GM18873 (cell line): ENCODE results near the gene CYP2B6.
"Not testable (repeated sequence)": the region's sequence is repeated elsewhere in the genome, so short reads cannot be mapped to it uniquely, and the experiment has no call there.

Experiments
- ATAC-seq: cut with Tn5 transposase; IDR thresholded peaks from one replicate; pipeline ENCODE4 v1.9.1; 2021; ENCODE audit warnings: mild to moderate bottlenecking, moderate library complexity, moderate number of reproducible peaks; ENCODE audit not compliant: unreplicated experiment, low FRiP score

CYP2B6 gene

DNA sequence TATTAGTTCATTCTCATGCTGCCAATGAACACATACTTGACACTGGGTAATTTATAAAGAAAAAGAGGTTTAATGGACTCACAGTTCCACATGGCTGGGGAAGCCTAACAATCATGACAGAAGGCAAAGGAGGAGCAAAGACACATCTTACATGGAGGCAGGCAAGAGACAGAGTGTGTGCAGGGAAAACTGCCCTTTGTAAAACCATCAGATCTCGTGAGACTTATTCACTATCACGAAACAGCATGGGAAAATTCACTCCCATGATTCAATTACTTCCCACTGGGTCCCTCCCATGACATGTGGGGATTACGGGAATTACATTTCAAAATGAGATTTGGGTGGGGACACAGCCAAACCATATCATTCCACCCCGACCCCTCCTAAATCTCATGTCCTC is 11.3 kb upstream of the CYP2B6 start:
- not testable (repeated sequence) for ATAC-seq

DNA sequence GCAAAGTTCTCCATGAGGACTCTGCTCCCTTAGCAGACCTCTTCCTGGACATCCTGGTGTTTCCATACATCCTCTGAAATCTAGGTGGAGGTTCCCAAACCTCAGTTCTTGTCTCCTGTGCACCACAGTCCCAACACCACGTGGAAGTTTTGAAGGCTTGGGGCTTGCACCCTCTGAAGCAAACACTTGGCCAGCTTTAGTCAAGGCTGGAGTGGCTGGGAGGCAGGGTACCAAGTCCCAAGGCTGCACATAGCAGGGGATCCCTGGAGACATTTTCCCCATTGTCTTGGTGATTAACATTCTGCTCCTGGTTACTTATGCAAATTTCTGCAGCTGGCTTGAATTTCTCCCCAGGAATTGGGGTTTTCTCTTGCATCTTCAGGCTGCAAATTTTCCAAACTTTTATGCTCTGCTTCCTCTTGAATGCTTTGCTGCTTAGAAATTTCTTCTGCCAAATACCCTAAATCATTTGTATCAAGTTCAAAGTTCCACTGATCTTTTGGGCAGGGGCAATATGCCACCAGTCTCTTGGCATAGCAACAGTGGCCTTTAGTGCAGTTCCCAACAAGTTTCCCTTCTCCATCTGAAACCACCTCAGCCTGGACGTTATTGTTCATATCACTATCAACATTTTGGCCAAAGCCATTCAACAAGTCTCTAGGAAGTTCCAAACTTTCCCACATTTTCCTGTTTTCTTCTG is 10.2 kb upstream of the CYP2B6 start:
- ATAC-seq = not testable (repeated sequence)

DNA sequence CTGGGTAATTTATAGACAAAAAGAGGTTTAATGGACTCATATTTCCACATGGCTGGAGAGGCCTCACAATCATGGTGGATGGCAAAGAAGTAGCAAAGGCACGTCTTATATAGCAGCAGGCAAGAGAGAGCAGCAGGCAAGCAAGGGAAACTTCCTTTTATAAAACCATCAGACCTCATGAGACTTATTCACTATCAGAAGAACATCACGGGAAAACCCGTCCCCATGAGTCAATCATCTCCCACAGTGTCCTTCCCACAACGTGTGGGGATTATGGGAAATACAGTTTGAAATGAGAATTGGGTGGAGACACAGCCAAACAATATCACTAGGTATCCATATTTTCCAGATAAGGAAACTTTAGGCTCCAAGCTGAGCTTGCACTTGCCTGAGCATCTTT is 9.5 kb upstream of the CYP2B6 start:
- ATAC-seq = no peak

DNA sequence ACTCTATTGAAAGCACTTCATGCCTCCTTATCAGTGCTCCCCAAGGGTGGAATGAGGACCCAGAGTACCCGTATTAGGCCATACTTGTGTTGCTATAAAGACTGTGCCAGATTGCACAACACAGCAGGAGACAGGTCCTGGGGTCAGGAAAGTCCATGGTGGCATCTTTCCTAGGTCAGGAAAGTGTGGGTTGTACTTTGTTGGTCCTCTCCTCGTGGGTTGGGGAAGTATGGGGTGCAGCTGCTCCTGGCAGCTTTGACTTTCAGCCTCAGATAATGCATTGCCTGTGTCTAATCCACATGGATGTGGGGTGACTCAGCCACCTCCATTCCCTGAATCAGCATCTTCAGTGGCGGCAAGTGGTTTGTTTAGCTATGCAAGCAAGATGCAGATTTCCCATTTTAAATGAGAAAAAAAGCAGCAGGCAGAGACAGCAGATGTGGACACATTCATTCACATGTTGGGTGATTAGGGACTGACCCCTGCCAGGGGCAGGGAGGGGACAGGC is 8.4 kb upstream of the CYP2B6 start:
- no peak for ATAC-seq

DNA sequence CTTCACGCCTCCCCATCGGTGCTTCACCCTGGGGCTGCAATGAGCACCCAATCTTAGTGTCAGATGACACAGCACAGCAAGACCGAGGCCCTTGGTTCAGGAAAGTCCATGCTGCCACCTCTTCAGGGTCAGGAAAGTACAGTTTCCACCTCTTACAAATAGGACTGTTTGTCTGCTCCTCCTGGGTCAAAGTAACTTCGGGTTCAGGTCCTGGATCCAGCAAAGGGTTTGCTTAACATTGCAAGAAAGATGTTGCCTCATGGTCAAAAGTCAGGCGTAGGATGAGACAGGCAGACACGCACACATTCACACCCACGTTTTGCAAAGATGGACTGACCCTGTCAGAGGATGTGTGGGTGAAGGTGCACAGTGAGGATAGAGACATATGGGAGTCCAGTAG is 1.6 kb upstream of the CYP2B6 start:
- no peak for ATAC-seq

DNA sequence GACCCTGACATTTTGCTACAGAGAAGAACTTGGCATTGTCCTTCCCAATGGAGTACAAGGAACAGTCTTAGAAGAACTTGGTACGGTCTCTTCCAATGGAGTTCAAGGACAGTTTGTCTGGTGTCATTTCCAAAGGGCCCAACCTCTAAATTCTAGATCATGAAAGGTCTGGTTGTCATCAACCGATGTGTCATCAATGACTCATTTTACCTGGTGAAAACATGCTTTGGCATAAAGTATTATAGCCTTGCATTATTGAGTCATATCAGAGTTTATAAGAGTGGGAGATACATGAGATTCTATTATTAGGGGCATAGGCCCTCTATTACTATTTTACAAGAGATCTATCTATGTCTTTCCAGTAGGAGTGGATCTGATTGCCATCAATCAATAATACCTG is 4.3 kb downstream of the CYP2B6 start:
- no peak for ATAC-seq

DNA sequence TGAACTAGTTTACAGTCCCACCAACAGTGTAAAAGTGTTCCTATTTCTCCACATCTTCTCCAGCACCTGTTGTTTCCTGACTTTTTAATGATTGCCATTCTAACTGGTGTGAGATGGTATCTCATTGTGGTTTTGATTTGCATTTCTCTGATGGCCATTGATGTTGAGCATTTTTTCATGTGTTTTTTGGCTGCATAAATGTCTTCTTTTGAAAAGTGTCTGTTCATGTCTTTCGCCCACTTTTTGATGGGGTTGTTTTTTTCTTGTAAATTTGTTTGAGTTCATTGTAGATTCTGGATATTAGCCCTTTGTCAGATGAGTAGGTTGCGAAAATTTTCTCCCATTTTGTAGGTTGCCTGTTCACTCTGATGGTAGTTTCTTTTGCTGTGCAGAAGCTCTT is 7.9 kb downstream of the CYP2B6 start:
- not testable (repeated sequence) for ATAC-seq

DNA sequence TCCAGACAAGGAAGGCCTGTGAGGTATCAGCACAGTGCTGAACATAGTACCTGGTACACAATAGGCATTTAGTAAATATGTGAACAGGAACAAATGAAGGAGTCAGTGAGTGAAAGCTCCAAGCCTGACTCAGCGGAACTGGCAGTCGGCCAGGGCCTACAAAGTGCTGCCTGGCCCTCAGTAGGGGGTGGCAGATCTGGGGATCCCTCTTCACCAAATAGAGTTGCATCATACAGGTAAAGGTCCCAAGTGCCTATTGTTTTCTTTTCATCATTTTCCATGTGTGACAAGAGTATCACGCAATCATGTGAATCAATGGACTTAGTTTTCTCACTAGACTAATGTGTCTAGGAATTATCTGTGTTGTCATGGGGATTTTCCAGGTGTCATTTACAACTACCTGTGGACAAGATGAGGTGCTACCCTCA is 9.2 kb downstream of the CYP2B6 start:
- no peak for ATAC-seq

DNA sequence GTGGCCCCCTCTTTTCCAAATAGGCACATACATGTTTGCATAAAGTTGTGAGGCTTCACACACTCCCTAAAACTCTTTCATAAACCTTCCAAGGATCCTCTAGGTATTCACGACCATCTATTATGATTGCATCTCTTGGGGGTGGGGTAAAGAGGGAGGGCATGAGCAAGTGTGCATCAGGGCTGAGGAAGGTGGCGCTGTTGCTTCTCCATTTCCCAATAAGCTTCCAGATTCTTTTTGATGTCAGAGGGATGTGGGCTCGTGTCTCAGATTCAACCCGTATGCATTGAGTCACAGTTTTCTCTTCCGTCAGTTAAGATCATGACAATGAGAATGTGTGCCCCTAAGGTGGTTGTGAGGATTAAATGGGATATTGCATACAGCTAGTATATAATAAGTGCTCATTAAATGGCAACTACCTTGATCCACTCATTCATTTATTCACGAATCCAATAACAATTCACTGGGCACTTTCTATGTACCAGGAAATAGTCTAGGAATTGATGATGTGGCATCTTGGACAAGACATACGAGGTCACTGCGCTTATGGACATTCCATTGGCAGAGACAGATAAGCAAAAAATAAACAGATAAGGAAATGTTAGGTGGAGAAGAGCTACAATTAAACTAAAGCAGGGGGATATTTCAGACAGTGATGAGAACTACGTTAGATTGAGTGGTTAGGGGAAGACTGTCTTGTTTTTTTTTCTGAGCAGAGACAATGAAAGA is 10.3 kb downstream of the CYP2B6 start:
- ATAC-seq = no peak

DNA sequence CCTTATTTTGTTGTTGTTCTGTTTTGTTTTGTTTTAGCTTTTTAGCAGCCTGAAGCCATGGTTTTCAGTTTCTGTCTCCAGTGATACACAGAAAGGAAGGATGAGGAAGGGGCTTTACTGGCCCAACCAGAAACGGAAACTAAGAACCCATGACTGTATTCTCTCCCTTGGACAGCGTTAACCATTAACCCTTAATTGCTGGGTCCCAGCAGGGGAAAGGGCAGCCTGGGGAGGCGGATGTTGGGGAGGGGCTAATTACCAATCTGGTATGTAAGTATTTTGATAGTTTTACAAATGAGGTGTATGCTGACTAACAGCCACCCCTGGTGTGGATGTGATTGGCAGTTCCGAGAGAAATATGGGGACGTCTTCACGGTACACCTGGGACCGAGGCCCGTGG is 12.6 kb downstream of the CYP2B6 start:
- ATAC-seq = not testable (repeated sequence)

DNA sequence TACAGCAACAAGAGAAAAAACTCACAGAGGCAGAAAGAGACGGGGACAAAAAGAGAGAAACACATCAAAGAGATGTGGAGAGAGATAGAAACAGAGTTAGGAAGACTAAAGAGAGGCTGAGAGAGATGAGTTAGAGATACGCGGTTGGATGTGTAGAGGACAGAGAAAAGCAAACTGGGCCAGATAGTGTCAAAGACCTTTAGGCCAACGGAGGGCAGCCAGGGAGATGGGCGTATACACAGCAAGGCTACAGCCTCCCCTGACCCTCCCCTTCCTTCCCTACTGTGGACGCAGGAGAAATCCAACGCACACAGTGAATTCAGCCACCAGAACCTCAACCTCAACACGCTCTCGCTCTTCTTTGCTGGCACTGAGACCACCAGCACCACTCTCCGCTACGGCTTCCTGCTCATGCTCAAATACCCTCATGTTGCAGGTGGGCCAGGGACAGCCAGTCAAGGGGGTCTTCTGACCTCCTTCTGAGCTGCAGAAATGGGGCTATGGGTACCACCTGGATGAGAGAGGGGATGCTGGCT is 18.7 kb downstream of the CYP2B6 start:
- no peak for ATAC-seq

DNA sequence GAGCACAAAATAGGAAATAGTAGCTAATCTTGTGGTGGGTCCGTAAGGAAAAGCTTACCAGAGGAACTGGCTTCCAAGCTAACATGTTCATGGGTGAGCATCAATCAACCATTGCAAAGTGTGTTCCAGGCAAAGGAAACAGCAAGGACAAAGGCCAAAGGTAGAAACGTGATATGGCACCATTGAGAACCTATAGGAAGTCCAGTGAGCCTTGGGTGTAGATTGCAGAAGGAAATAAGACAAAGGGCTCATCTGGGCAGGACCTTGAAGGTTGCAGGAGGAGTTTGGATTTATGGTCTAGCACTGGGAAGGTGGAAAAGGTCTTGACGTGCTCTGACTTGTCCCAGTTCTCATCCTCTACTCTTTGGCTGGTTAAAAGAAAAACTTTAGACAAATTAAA is 22.3 kb downstream of the CYP2B6 start:
- no peak for ATAC-seq

DNA sequence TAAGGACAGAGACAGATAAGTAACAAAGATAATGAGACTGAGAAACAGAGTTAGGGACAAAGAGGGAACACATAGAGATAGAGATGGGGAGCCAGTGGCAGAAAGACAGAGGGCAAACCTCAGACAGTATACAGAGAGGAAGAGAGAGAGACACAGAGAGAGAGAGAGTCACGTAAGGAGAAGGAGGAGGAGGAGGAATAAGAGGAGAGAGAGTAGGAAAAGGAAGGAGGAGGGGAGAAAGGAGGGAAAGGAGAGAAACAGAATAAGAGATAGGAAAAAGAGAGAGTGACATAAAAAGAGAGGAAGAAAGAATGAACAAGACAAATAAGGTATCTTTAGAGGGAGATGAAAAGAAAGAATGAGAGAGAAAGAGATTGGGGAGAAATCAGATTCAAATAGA is 23.6 kb downstream of the CYP2B6 start:
- no peak for ATAC-seq

DNA sequence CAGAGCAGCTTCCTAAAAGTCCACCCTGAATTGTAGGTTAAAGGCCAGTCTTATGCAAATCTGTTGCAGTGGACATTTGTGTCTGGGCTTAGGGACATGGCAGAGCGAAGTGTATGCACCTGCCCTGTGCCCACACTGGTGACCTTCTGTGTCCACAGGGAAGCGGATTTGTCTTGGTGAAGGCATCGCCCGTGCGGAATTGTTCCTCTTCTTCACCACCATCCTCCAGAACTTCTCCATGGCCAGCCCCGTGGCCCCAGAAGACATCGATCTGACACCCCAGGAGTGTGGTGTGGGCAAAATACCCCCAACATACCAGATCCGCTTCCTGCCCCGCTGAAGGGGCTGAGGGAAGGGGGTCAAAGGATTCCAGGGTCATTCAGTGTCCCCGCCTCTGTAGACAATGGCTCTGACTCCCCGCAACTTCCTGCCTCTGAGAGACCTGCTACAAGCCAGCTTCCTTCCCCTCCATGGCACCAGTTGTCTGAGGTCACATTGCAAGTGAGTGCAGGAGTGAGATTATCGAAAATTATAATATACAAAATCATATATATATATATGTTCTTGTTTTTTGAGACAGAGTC is 25.5 kb downstream of the CYP2B6 start:
- no peak for ATAC-seq

DNA sequence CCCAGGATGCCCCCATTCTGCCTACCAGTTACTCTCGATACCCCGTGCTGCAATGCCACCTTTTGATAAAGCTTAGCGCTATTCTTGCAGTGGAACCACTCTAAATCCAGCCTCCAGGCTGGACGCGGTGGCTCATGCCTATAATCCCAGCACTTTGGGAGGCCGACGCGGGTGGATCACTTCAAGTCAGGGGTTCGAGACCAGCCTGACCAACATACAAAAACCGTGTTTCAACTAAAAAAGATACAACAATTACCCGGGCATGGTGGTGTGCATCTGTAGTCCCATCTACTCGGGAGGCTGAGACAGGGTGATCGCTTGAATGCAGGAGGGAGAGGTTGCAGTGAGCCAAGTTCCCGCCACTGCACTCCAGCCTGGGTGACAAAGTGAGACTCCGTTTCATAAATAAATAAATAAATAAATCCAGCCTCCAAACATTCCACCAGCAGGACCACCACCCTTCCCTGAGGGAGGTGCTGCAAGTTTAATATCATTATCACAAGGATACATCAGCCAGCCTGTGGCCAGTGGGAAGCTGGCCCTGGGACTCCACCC is 27.7 kb downstream of the CYP2B6 start:
- no peak for ATAC-seq

DNA sequence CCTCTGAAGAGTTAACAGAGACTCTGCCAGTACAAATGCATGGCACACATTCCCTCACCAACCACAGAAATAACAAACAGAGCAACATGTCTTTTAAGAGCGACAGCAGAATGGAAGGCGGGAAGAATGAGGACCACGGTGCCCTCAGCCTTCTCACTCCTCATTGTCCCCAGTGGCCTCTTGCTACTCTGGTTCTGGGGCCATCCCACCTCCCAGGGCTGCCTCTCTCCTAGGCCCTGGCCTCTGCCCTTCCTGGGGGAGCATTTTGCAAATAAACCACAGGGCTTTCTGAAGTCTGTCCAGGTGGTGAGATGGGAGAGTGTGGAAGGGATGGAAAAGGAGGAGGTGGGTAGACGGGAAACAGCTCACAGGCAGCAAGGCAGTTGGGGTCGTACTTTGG is 28.3 kb downstream of the CYP2B6 start:
- ATAC-seq = no peak

DNA sequence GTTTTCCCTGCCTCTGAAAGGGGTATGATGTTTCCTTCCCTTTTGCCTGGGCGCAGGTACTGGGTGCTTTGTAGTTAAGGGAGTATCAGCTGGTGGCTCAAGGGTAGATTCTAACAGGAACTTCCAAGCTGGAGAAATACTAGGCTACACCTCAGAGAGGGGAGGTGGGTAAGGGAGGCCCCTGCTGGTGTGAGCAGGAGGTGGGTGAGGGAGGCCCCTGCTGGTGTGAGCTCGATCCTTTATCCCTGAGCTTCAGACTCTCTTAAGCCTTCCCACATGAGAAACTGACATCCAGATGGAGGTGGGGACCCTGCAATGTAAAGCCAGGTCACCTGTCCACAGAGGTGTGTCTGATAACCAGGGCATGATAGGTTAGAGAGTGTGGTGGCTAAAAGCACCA is 32.1 kb downstream of the CYP2B6 start:
- no peak for ATAC-seq

DNA sequence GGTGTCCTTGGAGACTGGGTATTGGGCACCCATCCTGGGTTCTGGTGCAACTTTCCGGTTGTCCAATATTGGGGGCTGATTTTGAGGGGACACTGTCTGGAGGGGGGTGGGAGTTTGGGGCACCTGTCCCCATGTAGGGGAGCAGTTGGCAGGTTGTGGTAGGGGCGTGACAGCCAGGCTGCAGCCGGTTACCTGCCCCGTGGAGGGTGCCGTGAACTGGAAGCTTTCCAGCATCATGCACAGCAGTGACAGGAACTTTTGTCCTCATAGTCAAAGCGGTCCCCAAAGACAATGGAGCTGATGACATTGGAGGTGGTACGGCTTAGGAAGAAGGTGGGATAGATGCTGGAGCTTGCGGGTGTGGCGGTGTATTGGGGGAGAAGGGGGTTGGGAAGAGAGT is 34.3 kb downstream of the CYP2B6 start:
- ATAC-seq = no peak

DNA sequence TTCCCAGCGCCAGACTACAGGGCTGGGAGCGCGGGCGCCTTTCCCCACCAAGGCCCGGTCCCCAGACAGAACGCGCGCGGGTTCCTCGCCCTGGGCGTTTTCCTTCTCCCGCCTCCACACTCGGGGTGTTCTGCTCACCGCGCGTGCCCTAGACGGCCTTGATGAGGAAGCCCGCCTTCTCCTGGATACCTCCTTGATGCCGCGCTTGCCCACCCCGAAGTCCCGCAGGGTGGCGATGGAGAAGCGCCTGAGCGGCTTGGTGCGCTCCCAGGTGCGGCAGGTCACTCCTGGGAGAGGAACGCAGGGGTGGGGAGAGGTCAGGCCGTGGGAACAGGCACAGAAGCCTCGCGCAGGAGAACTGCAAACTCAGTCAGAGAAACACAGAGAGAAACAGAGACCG is 34.8 kb downstream of the CYP2B6 start:
- no peak for ATAC-seq

DNA sequence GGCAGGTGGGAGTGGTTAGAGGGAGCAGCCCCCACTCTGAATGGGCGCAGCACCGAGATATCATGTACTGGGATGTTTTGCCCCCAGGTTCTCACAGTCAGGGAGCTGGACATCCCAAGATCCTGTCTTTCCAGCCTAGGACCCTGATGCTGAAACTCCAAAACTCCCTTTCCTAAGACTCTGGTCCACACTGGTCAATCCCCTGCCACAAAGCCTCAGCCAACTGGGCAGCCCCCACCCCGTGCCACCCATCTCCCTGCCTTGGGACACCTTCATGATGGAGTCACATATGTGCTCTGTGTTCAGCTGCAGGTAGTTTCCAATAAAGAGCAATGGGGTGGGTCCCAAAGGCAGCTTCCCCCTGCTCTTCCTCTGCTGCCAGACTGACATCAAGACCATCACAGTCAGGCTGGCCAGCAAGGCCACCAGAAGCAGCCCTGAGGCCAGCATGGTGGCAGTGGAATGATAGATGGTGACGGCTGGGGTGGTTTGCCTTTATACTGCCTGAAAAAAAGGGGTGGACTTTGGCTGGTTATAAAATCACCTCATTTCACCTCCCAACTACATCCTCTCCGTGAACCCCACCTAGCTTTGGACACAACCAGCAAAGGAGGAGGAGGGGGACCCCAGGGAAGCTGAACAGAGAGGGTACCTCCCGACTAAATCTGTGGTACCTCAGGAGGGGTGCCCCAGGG is 36.3 kb downstream of the CYP2B6 start:
- ATAC-seq = no peak
